IMR-90 (cell line): ENCODE measurements around the gene TGM5. TPM values are rescaled to one million over a fixed set of nuclear protein-coding genes. Genes with fewer than 3 reads are reported as not detected.

Experiments used
- ATAC-seq: fragments of 200-7000 bp; cut with Tn5 transposase; 2 replicates; pipeline ENCODE4 v1.9.1; 2020; ENCODE audit warnings: low read depth, mild to moderate bottlenecking, moderate library complexity
- BruUV-seq: library from RNA; stranded (reverse); fragments of 400-500 nt; replicated peaks from 2 replicates; lab custom pipeline; 2021; lab: Mats Ljungman, UMichigan
- CTCF ChIA-PET: fragments of 300-600 bp; formaldehyde crosslinking; extraction: SDS; loops from one replicate; lab custom pipeline; 2021; ENCODE audit warnings: antibody characterized with exemption; lab: Yijun Ruan, JAX
- POLR2A ChIA-PET: fragments of 300-600 bp; sonication (Branson Sonifier 250); formaldehyde crosslinking; loops from one replicate; lab custom pipeline; 2022; ENCODE audit warnings: antibody characterized with exemption; ENCODE audit not compliant: unreplicated experiment; lab: Charles Lee
- DNase-seq: peaks from one replicate; pipeline ENCODE4 v3.0.0; 2013
- H2AFZ ChIP-seq: replicated peaks from 2 replicates; pipeline ENCODE3; 2013; ENCODE audit warnings: low read length, mild to moderate bottlenecking; ENCODE audit not compliant: poor library complexity
- H2AK5ac ChIP-seq: 2 replicates; pipeline ENCODE4 v1.6.1; 2013; ENCODE audit warnings: low read depth, low read length, inconsistent platforms
- H2AK9ac ChIP-seq: replicated peaks from 2 replicates; pipeline ENCODE3; 2013; ENCODE audit warnings: mild to moderate bottlenecking, low read depth, low read length, moderate library complexity; ENCODE audit not compliant: poor library complexity
- H2BK120ac ChIP-seq: 2 replicates; pipeline ENCODE4 v1.6.1; 2013; ENCODE audit warnings: low read depth, low read length, inconsistent platforms
- H2BK15ac ChIP-seq: 3 replicates; pipeline ENCODE4 v1.6.1; 2013; ENCODE audit warnings: low read depth, low read length, inconsistent platforms
- H2BK20ac ChIP-seq: 2 replicates; pipeline ENCODE4 v1.6.1; 2013; ENCODE audit warnings: low read depth, mild to moderate bottlenecking, inconsistent platforms, low read length, moderate library complexity
- H2BK5ac ChIP-seq: 2 replicates; pipeline ENCODE4 v1.6.1; 2013; ENCODE audit warnings: mild to moderate bottlenecking, low read depth, low read length, inconsistent platforms; ENCODE audit not compliant: poor library complexity, severe bottlenecking
- H3K14ac ChIP-seq: replicated peaks from 2 replicates; pipeline ENCODE4 v1.6.1; 2013; ENCODE audit warnings: low read depth, low read length, inconsistent platforms
- H3K18ac ChIP-seq: 2 replicates; pipeline ENCODE4 v1.6.1; 2013; ENCODE audit warnings: low read depth, low read length, control low read depth
- H3K23ac ChIP-seq: 2 replicates; pipeline ENCODE4 v1.6.1; 2013; ENCODE audit warnings: low read depth, low read length, inconsistent platforms
- H3K27ac ChIP-seq: 2 replicates; pipeline ENCODE4 v1.5.1; 2013; ENCODE audit warnings: mild to moderate bottlenecking, control low read depth, low read length; ENCODE audit not compliant: insufficient read depth
- H3K27me3 ChIP-seq: 2 replicates; pipeline ENCODE4 v1.6.1; 2013; ENCODE audit warnings: low read length; ENCODE audit not compliant: control insufficient read depth, insufficient read depth
- H3K36me3 ChIP-seq: 2 replicates; pipeline ENCODE4 v1.6.1; 2013; ENCODE audit warnings: low read length, mixed read lengths; ENCODE audit not compliant: control insufficient read depth, insufficient read depth
- H3K4ac ChIP-seq: 2 replicates; pipeline ENCODE4 v1.6.1; 2013; ENCODE audit warnings: low read depth, low read length, inconsistent platforms
- H3K4me1 ChIP-seq: 2 replicates; pipeline ENCODE4 v1.6.1; 2013; ENCODE audit warnings: low read length, mixed read lengths; ENCODE audit not compliant: control insufficient read depth, insufficient read depth
- H3K4me2 ChIP-seq: 2 replicates; pipeline ENCODE4 v1.6.1; 2013; ENCODE audit warnings: low read depth, mild to moderate bottlenecking, control low read depth, low read length, moderate library complexity
- H3K4me3 ChIP-seq: 2 replicates; pipeline ENCODE4 v1.5.1; 2013; ENCODE audit warnings: low read depth, mild to moderate bottlenecking, control low read depth, low read length, moderate library complexity; ENCODE audit not compliant: insufficient read depth
- H3K56ac ChIP-seq: 2 replicates; pipeline ENCODE4 v1.6.1; 2013; ENCODE audit warnings: low read length, inconsistent platforms; ENCODE audit not compliant: insufficient read depth; ENCODE audit errors: extremely low read depth
- H3K79me1 ChIP-seq, 2 experiments: 2 replicates each; pipeline ENCODE4 v1.6.1; 2013; ENCODE audit warnings: low read length in 2 of 2, inconsistent platforms in 1 of 2, low read depth in 1 of 2
- H3K9ac ChIP-seq: 2 replicates; pipeline ENCODE4 v1.6.1; 2013; ENCODE audit warnings: low read depth, low read length, control low read depth
- H3K9me1 ChIP-seq: 2 replicates; pipeline ENCODE4 v1.6.1; 2013; ENCODE audit warnings: low read length, inconsistent platforms; ENCODE audit not compliant: insufficient read depth
- H3K9me3 ChIP-seq: 2 replicates; pipeline ENCODE4 v1.6.1; 2013; ENCODE audit warnings: low read length; ENCODE audit not compliant: control insufficient read depth, insufficient read depth
- H4K20me1 ChIP-seq: 2 replicates; pipeline ENCODE4 v1.6.1; 2013; ENCODE audit warnings: low read length, inconsistent platforms; ENCODE audit not compliant: insufficient read depth
- H4K5ac ChIP-seq: 2 replicates; pipeline ENCODE4 v1.6.1; 2013; ENCODE audit warnings: mild to moderate bottlenecking, low read depth, low read length, control low read depth
- H4K8ac ChIP-seq, 2 experiments: 2 replicates each; pipeline ENCODE4 v1.6.1; 2013; ENCODE audit warnings: low read depth in 2 of 2, low read length in 2 of 2, control low read depth in 1 of 2, inconsistent platforms in 1 of 2
- H4K91ac ChIP-seq: 2 replicates; pipeline ENCODE4 v1.6.1; 2013; ENCODE audit warnings: low read depth, low read length, inconsistent platforms; ENCODE audit not compliant: insufficient read depth
- CTCF ChIP-seq: conservative IDR thresholded peaks from 2 replicates; pipeline ENCODE4 v1.5.1; 2012; ENCODE audit warnings: mild to moderate bottlenecking, low read depth, low read length, improper control_type of control experiment
- MAZ ChIP-seq: IDR thresholded peaks from 2 replicates; pipeline ENCODE4 v1.6.1; 2012; ENCODE audit warnings: low read depth, mild to moderate bottlenecking, low read length, improper control_type of control experiment, moderate library complexity, borderline replicate concordance
- MXI1 ChIP-seq: IDR thresholded peaks from 2 replicates; pipeline ENCODE4 v1.6.1; 2012; ENCODE audit warnings: low read depth, mild to moderate bottlenecking, low read length, moderate library complexity, borderline replicate concordance
- WGBS, 2 experiments: methylation state at CpG; one replicate each; pipeline versions ENCODE4 v1.1.5 to v1.1.7; 2013; ENCODE audit warnings: missing lambda C conversion rate in 2 of 2; ENCODE audit not compliant: insufficient read length in 1 of 2; ENCODE audit errors: extremely low coverage in 2 of 2; 5-methylcytosine and 5-hydroxymethylcytosine counted together
- dilution Hi-C: fragments of 300-500 bp; cut with HindIII; formaldehyde crosslinking; loops from one replicate; pipeline ENCODE4 v1.14.3; 2018; ENCODE audit warnings: low sequenced_read_pairs; ENCODE audit not compliant: unreplicated experiment
- in situ Hi-C: fragments of 300-500 bp; cut with MboI; formaldehyde crosslinking; loops from 3 replicates; pipeline ENCODE4 v1.14.3; 2019; ENCODE audit warnings: low sequenced_read_pairs, inconsistent platforms, mixed read lengths
- intact Hi-C: fragments of 100-400 bp; cut with micrococcal nuclease; formaldehyde crosslinking; loops from 2 replicates; pipeline ENCODE4 v1.10.0; 2022
- polyA plus RNA-seq, 3 experiments: library from polyadenylated mRNA; depleted of rRNA; stranded (reverse); fragments of >200 nt; gene quantifications; 2 replicates each; pipeline ENCODE4 v1.2.3, GENCODE V29; 2012; ENCODE audit warnings: low replicate concordance in 1 of 3
- total RNA-seq: library from RNA; depleted of rRNA; stranded (reverse); fragments of >200 nt; gene quantifications from 2 replicates; pipeline ENCODE4 v1.2.3, GENCODE V29; 2012
- TF ChIP-seq, protein P1 (sequence below): fragments of 150-350 bp; IDR thresholded peaks from 2 replicates; pipeline ENCODE4 v1.6.1; 2016; ENCODE audit warnings: low read depth, mild to moderate bottlenecking, low read length, moderate library complexity, borderline replicate concordance
- TF ChIP-seq, protein P2 (sequence below): fragments of 150-350 bp; IDR thresholded peaks from 2 replicates; pipeline ENCODE4 v1.6.1; 2017; ENCODE audit warnings: mild to moderate bottlenecking, antibody characterized with exemption, low read length, low read depth

TGM5 gene
- total and polyA plus RNA-seq, 2 of the 4 experiments (the other 2 are of a cell fraction), result not detected

DNA sequence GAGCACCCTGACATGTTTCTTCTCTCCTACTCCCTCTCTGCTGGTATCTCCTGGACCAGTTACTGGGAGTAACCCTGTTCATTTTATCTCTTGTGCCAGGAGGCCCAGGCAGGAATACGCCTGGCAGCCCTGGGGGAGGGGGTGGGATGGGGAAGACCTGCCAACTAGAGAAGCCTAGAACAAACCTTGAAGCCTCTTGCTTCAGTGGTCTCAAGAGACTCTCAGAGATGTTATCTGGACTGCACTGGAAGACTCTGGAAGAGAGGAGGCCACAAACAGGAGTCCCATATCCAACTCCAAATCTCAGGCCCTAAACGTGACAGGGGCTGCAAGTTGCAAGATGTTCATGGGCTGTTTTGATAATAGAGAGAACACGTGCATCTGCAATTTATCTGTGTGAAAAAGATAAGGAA is 45.7 kb downstream of the TGM5 start, which contains the start of gene EPB42:
TSS of gene EPB42 (minus strand) at position 28 of the 413 bp plus-strand sequence. CDS start 193 bp downstream, outside the sequence.
- H3K36me3 ChIP-seq, result no peaks in the 10 kb centered on the region
- H3K9me3 ChIP-seq, result no peaks in the 10 kb centered on the region
- H3K9me1 ChIP-seq, result no peaks in the 10 kb centered on the region
- H3K23ac ChIP-seq, result no peak within 1 kb of the TSS
- no peak within 1 kb of the TSS for H2BK5ac ChIP-seq
- H4K8ac ChIP-seq, result no peak within 1 kb of the TSS
- H3K4ac ChIP-seq, result no peak within 1 kb of the TSS
- DNase-seq (no peak), ATAC-seq (no peak)
- in situ Hi-C loops, result no loop called here
- dilution Hi-C loops, result no loop called here
- no peak within 1 kb of the TSS for H3K18ac ChIP-seq
- CTCF ChIA-PET, result no interaction called here
- no peaks in the 10 kb centered on the region for H3K4me1 ChIP-seq
- TF ChIP-seq CTCF (no peak), MXI1 (no peak), MAZ (no peak)
- TF ChIP-seq, protein P1, sequence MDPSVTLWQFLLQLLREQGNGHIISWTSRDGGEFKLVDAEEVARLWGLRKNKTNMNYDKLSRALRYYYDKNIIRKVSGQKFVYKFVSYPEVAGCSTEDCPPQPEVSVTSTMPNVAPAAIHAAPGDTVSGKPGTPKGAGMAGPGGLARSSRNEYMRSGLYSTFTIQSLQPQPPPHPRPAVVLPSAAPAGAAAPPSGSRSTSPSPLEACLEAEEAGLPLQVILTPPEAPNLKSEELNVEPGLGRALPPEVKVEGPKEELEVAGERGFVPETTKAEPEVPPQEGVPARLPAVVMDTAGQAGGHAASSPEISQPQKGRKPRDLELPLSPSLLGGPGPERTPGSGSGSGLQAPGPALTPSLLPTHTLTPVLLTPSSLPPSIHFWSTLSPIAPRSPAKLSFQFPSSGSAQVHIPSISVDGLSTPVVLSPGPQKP, result no peak
- TF ChIP-seq, protein P2, sequence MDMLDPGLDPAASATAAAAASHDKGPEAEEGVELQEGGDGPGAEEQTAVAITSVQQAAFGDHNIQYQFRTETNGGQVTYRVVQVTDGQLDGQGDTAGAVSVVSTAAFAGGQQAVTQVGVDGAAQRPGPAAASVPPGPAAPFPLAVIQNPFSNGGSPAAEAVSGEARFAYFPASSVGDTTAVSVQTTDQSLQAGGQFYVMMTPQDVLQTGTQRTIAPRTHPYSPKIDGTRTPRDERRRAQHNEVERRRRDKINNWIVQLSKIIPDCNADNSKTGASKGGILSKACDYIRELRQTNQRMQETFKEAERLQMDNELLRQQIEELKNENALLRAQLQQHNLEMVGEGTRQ, result no peak
- H2AFZ ChIP-seq, result no peak within 1 kb of the TSS
- POLR2A ChIA-PET, result no interaction called here
- no peaks in the 10 kb centered on the region for H3K79me1 ChIP-seq
- H3K27me3 ChIP-seq, result peaks cover 42% of the 10 kb centered on the region
- H4K91ac ChIP-seq, result no peak within 1 kb of the TSS
- H2BK20ac ChIP-seq, result no peak within 1 kb of the TSS
- H3K56ac ChIP-seq, result no peak within 1 kb of the TSS
- H4K5ac ChIP-seq, result no peak within 1 kb of the TSS
- no peak within 1 kb of the TSS for H2AK5ac ChIP-seq
- no peak within 1 kb of the TSS for H2AK9ac ChIP-seq
- intact Hi-C loops, result no loop called here
- no peak within 1 kb of the TSS for H3K4me2 ChIP-seq
- no peaks in the 10 kb centered on the region for H4K20me1 ChIP-seq
- no peak within 1 kb of the TSS for H3K9ac ChIP-seq
- H2BK120ac ChIP-seq, result no peak within 1 kb of the TSS
- WGBS, 2 experiments, result no CpG with 5 or more reads among the region's 3 CpGs
- H3K27ac ChIP-seq, result no peak within 1 kb of the TSS
- no peak within 1 kb of the TSS for H3K14ac ChIP-seq
- no peak within 1 kb of the TSS for H2BK15ac ChIP-seq
- BruUV-seq, result no TSS peak
- H3K4me3 ChIP-seq, result no peak within 1 kb of the TSS
